ELF-1 (cell line): ENCODE data around the gene ZSCAN30.
A peak's percentile ranks its signal among the peaks of the same experiment; 100 is the strongest.

ENCODE experiments used
- DNase-seq: peaks from one replicate; pipeline ENCODE4 v3.0.0-alpha.2; 2016; ENCODE audit warnings: low read depth, low spot score

Gene ZSCAN30

GRCh38 chr18:35278969-35279368 is 11.1 kb downstream of the ZSCAN30 start:
- DNase-seq, result no peak

- no peak for DNase-seq
Measured at GRCh38 chr18:35278085-35278484, 11.9 kb downstream of the ZSCAN30 start.

GRCh38 chr18:35277633-35278032 is 12.4 kb downstream of the ZSCAN30 start:
- DNase-seq, result no peak

DNA sequence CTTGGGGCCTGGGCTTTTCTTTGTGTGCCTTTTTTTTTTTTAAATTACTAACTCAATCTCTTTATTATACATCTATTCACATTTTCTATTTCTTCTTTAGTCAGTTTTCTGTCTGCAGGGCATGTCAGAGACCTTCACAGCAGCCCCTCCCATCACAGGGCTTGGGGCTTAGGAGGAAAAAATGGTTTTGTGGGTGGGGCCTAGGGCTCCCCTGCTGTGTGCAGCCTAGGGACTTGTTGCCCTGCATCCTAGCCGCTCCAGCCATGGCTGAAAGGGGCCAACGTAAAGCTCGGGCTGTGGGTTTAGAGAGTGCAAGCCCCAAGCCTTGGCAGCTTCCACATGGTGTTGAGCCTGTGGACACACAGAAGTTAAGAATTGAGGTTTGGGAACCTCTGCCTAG is 13.8 kb downstream of the ZSCAN30 start:
- peak; percentile 14 for DNase-seq

DNA sequence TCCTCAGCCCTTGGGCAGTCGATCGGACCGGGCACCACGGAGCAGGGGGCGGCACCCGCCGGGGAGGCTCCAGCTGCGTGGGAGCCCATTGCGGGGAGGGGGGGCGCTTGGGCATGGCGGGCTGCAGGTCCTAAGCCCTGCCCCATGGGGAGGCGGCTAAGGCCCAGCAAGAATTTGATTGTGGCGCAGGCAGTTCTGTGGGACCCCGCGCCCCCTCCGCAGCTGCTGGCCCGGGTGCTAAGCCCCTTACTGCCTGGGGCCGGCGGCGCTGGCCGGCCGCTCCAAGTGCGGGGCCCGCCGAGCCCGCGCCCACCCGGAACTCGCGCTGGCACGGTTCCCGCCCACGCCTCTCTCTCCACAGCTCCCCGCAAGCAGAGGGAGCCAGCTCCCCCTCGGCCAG is 18.4 kb downstream of the ZSCAN30 start:
- no peak for DNase-seq

GRCh38 chr18:35268821-35269220 is 21.2 kb downstream of the ZSCAN30 start:
- DNase-seq, result no peak

GRCh38 chr18:35267809-35268208 is 22.2 kb downstream of the ZSCAN30 start:
- DNase-seq, result peak; percentile 11

GRCh38 chr18:35267161-35267651 is 22.8 kb downstream of the ZSCAN30 start:
- DNase-seq, result peak; percentile 83

GRCh38 chr18:35264409-35264808 is 25.6 kb downstream of the ZSCAN30 start:
- no peak for DNase-seq

DNA sequence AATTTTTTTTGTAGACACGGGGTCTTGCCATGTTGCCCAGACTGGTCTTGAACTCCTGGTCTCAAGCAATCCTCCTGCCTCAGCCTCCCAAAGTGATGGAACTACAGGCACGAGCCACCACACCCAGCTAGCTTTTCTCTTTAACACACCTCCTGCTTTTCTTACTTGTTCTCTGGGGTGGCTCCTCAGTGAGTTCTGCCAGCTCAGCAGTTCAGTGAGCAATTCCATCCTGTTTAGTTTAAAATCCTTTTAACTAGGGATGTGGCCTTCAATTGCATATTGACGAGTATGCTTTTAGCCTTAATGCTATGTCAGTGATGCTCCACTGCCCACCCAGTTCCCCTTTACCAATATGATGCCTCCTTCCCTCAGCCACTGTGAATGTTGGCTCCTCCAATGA is 33.1 kb downstream of the ZSCAN30 start:
- no peak for DNase-seq

- no peak for DNase-seq
Measured at GRCh38 chr18:35253655-35254287, 36.3 kb downstream of the ZSCAN30 start.

DNA sequence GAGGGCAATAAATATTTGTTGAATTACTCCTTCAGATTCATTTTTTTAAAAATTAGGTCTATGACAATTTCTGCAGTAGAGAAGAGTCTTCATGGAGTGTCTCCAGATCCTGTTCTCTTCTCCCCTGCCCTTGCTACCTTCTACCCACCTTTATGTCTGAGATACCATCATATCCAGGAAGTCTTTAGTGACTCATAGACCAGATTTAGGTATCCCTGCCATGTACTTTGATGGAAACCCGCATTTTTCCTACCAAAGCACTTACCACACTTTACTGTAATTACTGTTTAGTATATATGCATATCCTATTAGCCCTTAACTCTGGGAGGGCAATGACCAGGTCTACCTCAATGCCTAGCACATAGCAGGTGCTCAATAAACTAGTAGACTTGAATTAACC is 37.6 kb downstream of the ZSCAN30 start:
- no peak for DNase-seq

- DNase-seq, result no peak
Measured at GRCh38 chr18:35248429-35248828, 41.6 kb downstream of the ZSCAN30 start.

DNA sequence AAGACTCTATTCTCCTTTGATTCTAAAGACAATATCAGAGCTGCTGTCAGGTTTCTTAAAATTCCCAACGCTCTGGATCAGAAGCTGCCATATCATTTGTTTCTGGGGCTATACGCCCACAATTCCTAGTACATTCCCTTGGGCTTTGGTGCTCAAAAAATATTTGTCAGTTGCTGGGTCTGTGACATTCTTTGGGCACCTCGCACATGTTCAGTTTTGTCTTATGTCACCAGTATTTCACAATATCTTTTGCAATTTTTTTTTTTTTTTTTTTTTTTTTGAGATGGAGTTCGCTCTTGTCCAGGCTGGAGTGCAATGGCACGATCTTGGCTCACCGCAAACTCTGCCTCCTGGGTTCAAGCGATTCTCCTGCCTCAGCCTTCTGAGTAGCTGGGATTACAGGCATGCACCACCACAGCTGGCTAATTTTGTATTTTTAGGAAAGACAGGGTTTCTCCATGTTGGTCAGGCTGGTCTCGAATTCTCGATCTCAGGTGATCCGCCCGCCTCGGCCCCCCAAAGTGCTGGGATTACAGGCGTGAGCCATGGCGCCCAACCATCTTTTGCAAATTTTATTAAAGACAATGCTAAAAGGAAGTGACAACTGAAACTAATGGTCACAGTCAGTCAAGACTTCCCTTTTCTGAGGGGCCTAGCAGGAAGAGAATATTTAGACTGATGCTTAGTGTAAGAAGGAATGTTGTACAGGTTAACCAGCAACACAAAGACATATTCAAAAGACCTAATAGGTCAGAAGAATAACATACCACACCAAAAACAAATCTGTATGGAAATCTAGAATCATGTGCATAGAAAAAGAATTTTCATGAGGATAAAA is 42.4 kb downstream of the ZSCAN30 start:
- no peak for DNase-seq

DNA sequence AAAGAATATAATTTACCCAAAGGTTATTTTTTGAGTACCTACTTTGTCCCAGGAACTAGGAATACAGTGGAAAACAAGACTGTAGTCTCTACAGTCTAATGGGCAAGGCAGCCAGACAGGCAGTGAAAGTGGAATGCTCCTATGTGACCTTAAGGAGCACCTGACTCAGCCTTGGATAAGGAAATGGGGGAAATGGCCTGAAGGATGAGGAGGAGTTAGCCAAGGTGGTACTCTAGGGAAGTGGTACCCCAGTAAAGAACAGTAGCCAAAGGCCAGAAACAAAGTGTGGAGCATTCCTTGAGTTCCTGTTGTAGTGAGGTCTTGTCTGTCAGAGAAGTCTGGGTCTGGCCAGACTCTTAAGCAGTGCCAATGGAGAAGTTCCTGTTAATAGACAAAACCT is 43.2 kb downstream of the ZSCAN30 start:
- no peak for DNase-seq

- no peak for DNase-seq
Measured at GRCh38 chr18:35245719-35246317, 44.2 kb downstream of the ZSCAN30 start.

GRCh38 chr18:35244671-35245070 is 45.4 kb downstream of the ZSCAN30 start:
- DNase-seq, result no peak

DNA sequence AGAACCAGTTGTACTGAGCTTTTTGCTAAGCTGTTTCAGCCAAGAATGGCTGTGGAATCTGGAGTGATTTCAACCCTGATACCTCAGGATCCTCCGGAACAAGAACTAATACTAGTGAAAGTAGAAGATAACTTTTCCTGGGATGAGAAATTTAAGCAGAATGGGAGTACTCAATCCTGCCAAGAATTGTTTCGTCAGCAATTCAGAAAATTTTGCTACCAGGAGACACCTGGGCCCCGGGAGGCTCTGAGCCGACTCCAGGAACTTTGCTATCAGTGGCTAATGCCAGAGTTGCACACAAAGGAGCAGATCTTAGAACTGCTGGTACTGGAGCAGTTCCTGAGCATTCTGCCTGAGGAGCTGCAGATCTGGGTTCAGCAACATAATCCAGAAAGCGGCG is 47.6 kb downstream of the ZSCAN30 start:
- no peak for DNase-seq

DNA sequence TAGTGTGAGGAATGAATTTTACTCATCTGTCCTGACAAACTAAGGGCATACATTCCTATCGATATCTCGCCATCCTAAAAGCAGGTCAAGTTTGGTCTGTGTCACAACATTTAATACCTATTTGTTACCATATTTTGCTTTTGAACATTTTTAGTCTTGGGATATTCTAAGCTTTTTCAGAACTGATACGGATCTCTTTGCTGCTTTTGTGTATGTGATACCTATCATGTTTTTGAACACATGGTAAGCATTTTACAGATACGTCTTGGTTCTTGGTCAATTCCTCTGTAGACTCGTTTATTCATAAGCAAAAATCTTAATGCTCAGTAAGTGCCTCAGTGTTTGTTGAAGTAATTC is 48.6 kb downstream of the ZSCAN30 start:
- no peak for DNase-seq

DNA sequence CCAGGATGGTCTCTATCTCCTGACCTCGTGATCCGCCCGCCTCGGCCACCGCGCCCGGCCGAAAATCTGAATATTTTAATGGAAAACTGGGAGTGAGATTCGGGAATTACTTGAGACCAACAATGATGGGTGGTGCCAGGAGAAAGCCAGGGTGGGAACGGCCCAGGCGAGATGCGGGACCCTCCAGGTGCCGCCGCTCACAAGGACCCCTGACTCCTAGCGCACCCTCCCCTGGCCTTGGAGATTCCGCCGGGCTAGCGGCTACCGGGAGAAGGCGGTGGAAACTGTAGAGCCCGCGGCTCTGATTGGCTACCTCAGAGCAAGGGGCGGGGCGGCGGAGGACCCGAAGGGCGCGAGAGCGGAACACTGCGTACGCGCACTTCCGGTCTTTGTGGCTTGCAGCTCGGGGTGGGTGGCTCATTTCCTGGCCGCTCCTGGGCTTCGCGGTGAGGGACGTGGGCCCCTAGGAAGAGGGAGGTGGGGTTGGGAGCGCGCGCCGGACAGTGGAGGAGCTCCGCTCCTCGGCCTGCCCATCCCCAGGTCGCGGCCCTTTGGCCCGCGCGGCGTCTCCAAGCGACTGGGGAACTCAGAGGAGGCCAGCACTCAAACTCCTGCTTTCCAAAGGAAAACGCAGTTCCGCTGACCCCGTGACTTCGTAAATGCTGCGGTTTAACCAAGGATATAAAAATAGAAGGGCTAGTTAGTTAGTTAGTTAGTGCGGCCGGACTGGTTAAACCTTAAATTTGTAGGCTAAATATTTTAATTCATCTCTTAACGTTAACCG is 49.2 kb downstream of the ZSCAN30 start, which contains the start of gene ZNF397:
TSS of gene ZNF397 (plus strand) at position 371 of the 784 bp plus-strand sequence. CDS start 1,437 bp downstream, outside the sequence.
- DNase-seq, result peak; percentile 99

- DNase-seq, result no peak
Measured at GRCh38 chr18:35239314-35239713, 50.7 kb downstream of the ZSCAN30 start.
